HG02973 (cell line): ENCODE data around the gene CLEC4M.

Experiments used
- ATAC-seq: cut with Tn5 transposase; IDR thresholded peaks from one replicate; pipeline ENCODE4 v1.9.1; 2021; ENCODE audit warnings: moderate library complexity; ENCODE audit not compliant: unreplicated experiment

CLEC4M gene, protein sequence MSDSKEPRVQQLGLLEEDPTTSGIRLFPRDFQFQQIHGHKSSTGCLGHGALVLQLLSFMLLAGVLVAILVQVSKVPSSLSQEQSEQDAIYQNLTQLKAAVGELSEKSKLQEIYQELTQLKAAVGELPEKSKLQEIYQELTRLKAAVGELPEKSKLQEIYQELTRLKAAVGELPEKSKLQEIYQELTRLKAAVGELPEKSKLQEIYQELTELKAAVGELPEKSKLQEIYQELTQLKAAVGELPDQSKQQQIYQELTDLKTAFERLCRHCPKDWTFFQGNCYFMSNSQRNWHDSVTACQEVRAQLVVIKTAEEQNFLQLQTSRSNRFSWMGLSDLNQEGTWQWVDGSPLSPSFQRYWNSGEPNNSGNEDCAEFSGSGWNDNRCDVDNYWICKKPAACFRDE

DNA sequence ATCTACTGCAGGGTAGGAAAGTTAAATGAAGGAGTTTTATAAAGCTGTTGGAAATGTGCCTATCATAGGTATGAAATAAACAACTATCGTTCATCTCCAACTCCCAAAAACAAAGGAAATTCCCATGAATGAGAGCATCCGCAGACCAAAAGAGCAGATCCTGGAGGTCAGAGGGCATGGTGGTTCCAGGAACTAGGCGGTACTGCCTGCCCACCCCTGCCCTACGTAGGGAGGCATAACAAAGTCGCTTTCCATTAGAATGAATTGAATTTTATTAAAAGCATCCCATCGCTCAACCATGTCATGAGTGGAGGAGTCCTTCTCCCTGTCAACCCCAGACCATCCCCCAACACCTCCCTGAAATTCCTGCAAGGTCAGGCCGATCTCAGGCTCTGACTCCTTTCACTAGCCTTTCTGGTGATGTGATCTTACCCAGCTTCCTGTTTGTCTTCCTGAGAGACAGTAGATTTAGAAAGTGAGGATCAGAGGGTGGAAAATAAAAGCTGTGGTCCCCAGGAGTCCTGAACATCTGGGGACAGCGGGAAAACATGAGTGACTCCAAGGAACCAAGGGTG lies at the start of gene CLEC4M:
Gene CLEC4M, plus strand, starts transcription at position 525 of the 575 bp plus-strand sequence. Its CDS starts 24 bp downstream, at position 549.
- no peak for ATAC-seq

DNA sequence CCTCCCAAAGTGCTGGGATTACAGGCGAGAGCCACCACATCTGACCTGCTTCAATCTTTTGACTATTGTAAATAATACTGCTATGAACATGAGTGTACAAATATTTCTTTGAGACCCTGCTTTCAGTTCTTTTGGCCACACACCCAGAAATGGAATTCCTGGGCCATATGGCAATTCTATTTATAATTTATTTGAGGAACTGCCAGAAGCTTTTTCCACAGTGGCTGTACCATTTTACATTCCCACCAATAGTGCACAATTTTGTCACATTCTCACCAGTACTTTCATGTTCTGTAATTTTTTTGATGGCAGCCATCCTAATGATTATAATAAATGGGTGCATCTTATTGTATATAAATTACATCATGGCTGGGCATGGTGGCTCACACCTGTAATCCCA lies 47.4 kb upstream of the CLEC4M start:
- ATAC-seq, result no peak

DNA sequence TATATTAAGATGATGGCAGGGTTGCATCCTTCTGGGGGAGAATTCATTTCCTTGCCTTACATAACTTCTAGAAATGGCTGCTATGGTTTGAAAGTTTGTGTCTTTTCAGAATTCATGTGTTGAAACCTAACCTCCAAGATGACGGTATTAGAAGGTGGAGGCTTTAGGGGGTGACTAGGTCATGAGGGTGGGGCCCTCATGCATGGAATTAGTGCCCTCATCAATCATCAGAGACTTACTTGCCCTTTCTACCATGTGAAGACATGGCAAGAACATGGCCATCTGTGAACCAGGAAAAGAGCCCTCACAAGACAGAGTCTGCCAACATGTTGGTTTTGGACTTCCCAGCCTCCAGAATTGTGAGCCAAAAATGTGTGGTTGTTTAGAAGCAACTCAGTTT lies 46.3 kb upstream of the CLEC4M start:
- no peak for ATAC-seq

DNA sequence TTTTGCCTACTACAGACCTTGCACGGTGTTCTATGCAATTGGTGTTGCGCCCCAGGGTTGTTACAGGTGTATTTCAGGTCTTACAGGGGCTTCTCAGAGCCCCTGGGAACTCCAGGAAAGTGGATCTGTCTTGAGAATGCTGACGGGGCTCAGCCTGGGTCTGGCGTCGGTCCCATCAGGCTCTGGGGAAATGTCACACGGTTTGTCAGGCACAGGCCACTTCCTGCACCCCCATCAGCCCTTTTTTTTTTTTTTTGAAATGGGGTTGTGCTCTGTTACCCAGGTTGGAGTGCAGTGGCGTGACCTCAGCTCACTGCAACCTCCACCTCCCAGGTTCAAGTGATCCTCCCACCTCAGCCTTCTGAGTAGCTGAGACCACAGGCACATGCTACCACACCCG lies 44.4 kb upstream of the CLEC4M start:
- no peak for ATAC-seq

DNA sequence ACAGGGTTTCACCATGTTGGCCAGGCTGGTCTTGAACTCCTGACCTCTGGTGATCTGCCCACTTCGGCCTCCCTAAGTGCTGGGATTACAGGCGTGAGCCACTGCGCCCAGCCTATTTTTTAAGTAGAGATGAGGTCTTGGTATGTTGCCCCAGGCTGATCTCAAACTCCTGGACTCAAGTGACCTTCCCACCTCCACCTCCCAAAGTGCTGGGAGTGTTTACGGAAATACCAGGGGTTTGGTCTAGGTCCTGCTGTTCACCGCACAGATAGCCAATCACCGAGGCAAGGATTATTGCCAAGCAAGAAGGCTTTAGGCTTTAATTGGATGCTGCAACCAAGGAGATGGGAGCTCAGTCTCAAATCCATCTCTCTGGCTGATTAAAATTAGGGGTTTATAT lies 42.7 kb upstream of the CLEC4M start:
- no peak for ATAC-seq

DNA sequence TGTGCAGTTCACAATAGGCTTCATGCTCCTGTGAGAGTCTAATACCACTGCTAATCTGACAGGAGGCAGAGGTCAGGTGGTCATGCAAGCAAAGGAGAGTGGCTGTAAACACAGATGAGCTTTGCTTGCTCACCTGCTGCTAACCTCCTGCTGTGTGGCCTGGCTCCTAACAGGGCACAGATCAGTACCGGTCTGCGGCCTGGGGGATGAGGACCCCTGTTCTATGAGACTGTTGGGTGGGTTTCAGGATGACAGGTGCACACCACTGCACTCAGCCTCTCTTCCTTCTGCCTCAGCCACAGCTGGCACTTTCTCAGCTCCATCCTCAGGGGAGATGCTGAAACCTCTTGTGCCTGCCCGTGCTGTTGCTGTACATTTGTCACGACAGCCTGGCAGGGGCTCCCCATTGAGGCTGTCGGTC lies 40.8 kb upstream of the CLEC4M start:
- ATAC-seq, result no peak

DNA sequence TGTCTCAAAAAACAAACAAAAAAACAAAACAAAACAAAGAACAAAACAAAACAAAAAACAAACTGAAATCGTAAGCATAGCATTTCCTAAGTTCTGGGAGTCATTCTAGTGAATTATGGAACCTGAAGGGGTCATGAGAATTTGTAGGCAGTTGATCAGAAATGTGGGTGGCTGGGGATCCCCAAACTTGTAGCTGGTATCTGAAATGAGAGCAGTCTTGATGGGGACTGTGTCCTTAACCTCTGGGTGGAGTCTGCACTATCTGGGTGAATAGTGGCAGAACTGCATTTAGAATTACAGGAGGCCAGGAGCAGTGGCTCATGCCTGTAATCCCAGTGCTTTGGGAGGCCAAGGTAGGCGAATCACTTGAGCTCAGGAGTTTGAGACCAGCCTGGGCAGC lies 37.3 kb upstream of the CLEC4M start:
- no peak for ATAC-seq

DNA sequence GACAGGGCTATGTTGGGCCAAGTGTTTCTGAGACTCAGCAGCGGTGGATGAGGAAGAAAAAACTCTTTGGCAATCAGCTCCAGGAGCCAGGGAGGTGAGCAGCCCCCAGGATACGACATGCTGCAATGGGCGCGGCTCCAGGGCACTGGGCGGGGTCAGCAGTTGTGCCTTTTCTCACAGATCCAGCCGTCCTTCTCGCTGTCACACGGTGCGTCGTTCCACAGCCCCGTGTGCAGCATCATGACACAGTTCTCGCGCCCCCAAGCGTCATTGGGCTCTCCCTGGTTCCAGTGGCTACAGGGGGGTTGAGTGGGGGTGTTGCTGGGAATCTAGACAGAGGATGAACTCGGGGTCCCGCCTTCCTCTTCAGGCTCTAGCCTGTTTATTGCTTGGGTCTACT lies 33.8 kb upstream of the CLEC4M start:
- no peak for ATAC-seq

DNA sequence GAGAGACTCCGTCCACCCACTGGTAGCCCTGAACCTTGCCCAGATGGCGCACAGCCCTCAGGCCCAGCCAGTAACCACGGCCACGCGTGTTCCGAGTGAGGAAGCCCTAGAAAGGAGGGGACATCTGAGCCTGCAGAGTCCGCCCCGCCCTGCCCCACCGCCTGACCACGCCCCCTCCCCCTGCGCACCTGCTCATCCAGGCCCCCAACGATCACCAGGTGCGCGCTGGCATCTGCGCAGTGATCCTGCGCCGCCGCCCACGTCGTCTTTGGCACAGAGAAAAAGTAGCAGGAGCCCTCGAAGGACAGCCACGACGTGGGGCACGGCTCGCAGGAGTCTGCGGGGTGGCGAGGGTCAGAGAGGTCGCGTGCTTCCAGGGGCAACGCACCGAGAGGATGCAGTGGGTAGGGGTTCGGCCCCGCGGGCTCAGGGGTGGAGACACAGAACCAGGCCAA lies 33.2 kb upstream of the CLEC4M start:
- ATAC-seq, result no peak

DNA sequence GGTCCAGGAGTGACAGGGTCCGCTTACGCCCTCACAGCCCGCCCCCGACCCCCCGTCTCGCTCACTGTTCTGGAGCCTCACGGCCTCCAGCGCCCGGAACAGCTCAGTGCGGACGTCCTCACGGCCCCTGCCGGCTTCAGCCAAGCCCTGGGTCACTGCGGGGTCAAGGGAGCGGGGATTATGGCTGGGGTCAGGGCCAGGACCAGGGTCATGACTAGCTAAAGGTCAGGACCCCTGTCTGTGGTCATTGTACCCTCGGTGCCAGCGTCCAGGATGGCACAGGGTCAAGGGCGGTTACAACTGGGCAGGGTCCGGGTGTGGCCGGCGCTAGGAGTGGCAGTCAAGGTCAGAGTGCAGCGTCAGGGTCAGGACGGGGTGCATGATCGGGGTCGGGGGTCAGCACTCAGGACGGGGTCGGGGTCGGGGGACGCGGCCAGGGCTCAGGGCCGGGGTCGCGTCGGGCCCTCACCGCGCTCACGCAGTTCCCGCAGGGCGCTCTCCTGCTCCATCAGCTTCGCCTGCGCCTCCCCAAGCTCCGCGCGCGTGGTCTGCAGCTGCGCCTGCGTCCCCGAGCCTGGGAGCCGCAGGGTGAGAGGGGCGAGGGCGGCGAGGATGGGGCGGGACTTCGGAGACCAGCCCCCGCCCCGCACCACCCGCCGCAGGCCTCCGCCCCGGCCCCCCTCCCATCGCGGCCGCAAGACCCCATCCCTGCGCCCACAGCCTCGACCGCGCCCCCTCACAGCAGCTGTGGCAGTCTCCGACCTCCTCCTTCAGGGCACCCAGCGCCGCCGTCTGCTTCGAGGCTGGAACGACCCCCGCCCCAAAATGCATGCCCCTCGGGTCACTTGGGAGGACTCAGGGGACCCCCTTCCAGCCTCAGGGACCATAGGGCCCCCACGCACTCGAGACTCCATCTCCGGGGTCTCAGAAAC lies 32.5 kb upstream of the CLEC4M start:
- no peak for ATAC-seq

DNA sequence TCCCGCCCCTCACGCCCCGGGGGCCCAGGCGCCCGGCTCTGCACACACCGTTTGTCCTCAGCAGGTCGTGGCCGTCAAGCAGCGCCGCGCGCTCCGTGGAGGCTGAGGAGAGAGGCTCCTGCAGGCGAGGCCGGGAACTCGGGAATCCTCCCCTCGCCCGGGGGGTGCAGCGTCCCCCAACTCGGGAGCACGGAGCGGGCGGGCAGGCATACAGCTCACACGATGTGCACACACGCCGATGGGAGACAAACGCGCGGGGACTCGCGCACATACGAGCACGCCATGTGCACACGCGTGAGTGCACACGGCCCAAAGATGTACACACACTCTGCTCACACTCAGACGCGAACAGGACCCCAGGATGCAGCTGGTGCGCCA lies 31.8 kb upstream of the CLEC4M start:
- ATAC-seq, result no peak

DNA sequence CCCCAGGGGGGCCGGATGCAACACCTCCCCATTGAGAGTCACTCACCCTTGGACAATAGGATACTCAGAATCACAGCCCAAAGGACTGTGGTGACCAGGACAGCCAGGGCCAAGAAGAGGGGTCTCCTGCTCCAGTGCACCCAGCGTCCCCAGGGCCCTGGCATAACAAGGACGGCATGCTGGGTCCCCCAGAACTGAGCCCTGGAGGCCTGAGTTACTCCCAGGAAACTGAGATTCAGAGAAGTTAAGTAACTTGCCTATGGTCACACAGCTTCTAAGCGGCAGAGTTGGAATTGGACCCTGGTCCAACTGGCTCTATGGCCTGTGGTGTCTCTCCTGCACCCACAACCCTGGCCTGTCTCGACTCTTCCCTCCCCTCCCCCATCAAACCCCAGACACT lies 31.4 kb upstream of the CLEC4M start:
- ATAC-seq, result no peak

DNA sequence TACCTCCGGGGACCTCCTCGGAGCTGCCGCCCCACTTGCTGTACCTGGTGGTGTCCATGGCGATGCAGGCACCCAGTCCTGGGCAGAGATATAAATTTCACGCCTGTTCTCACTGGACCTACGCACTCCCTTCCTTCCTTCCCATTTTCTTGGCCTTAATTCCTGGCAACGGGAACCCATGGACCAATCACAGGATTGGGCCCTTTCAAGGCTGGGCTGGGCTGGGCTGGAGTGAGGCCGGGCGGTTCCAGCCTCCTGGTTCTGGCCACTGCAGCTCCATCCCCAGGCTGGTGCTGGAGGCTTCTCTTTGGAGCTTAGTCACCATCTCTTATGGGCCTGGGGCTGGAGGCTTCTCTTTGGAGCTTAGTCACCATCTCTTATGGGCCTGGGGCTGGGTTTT lies 31.0 kb upstream of the CLEC4M start, which contains the start of gene CLEC4G:
Gene CLEC4G, minus strand, starts transcription at position 66 of the 400 bp plus-strand sequence. Its CDS starts 8 bp downstream, at position 58.
- no peak for ATAC-seq

DNA sequence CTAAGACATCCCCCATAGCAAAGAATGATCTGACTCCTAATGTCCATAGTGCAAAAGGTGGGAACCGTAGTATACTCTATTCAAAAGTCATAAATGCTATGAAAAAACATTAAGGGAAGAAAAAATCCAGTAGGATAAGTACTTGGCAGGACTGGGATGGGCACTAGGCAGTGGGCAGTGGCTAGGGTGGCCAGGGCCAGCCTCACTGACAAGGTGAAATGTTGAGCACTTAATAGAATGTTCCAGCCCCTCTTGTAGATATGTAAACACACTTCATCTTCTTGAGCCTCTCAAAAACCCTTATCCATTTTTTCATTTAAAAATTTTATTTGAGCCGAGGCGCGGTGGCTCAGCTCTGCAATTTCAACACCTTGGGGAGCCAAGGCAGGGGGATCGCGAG lies 29.7 kb upstream of the CLEC4M start:
- ATAC-seq, result no peak

DNA sequence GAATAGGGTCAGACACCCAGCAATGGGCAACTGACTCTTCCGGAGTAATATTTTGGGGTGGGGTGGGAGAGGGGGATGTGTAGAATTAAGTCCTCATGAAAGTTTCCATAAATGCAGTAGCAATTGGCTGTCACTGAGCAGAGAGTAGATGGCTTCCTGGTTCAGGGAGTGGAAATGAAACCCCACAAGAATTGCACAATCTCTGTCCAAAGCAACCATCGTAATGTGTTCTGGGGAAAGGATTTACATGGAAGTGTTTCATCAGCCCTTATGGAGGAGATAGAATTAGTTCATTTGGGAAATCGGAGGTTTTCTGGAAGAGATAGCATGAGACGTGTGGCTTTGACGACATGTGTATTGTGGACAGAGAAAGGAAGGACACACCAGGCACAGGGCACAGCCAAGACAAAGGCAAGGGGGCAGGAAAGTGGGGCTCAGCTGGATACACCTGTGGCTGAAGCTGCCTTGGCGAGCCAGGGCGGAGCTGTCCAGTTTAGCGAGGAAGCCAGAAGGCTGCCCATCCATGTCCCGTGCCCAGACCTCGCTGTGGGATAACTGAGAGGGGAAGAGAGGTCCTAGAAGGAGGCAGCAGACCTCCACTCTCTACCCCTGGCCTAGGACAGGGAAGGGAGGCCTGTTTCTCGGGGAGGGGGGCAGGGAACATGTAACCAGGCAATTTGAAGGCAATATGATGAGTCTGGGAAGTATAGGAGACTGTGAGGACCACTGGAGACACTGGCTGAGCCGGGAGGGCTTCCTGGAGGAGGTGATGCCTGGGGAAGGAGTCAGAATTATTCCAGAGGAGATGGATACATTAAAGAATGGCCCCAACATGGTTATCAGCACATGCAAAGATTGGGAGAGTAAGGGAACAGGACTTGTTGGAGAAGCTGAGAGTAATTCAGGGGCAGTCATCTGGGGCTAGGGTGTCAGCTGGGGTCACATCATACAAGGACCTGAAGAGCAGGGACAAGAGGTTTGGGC lies 28.5 kb upstream of the CLEC4M start:
- ATAC-seq, result no peak

DNA sequence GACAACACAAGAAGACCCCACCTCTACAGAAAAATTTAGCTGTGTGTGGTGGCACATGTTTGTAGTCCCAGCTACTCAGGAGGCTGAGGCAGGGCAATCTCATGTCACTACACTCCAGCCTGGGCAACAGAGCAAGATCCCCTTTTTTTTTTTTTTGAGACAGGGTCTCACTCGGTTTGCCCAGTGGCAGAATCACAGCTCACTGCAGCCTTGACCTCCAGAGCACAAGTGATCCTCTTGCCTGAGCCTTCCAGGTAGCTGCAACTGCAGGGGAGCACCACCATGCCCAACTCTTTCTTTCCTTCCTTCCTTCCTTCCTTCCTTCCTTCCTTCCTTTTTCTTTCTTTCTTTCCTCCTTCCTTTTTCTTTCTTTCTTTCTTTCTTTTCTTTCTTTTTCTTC lies 26.9 kb upstream of the CLEC4M start:
- ATAC-seq, result no peak

DNA sequence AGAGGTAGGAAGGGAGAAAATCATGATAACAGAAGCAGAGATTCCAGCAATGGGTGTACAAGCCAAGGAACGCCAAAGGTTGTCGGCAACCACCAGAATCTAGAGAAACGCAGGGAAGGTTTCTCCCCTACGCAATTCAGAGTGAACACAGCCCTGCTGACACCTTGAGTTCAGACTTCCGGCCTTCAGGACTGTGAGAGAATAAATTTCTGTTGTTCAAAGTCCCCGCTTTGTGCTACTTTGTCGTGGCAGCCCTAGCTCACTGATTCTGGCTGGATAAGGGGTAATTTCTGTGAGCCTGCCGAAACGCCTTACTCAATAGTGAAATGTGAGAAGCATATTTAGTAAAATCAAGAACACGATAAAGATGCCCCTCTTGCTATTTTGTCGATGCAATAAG lies 25.8 kb upstream of the CLEC4M start:
- ATAC-seq, result no peak

DNA sequence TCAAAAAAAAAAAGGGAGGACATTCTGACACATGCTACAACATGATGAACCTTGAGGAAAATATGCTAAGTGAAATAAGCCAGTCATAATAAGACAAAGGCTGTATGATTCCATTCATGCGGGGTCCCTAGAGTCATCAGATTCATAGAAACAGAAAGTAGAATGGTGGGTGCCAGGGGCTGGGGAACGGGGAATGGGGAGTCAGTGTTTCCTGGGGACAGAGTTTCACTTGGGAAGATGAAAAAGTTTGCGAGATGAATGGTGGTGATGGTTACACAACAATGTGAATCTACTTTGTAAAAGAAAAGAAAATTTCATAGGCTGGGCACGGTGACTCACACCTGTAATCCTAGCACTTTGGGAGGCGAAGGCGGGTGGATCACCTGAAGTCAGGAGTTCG lies 25.0 kb upstream of the CLEC4M start:
- ATAC-seq, result no peak

DNA sequence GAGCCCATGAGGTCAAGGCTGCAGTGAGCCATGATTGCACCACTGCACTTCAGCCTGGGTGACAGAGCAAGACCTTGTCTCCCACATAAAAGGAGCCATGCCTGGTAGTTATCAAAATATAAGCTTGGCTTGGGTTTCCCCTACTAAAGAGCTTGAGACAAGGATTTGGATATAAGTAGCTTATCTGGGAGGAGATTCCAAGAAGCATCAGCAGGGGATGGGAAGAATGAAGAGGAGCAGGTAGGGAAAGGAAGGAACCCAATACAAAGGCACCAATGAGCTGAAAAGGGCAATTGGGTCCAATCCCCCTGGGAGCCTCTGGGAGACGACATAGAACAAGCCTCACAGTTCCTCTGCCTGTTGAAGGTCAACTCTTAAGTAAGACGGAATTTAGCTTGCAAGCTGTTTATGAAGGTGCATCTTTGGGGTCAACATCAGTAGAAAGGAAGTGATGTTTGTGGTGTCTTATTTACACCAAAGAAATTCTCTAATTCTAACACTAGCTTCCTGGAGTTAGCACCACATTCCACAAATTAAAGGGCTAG lies 23.8 kb upstream of the CLEC4M start:
- ATAC-seq, result no peak
